T-helper 2 cell (primary cell): ENCODE measurements around the gene MYRIP.

Experiments used
- DNase-seq, 5 experiments: peaks; one replicate each; pipeline versions ENCODE4 v3.0.0 to v3.0.0-alpha.2; 2012 to 2022

The MYRIP gene

DNA sequence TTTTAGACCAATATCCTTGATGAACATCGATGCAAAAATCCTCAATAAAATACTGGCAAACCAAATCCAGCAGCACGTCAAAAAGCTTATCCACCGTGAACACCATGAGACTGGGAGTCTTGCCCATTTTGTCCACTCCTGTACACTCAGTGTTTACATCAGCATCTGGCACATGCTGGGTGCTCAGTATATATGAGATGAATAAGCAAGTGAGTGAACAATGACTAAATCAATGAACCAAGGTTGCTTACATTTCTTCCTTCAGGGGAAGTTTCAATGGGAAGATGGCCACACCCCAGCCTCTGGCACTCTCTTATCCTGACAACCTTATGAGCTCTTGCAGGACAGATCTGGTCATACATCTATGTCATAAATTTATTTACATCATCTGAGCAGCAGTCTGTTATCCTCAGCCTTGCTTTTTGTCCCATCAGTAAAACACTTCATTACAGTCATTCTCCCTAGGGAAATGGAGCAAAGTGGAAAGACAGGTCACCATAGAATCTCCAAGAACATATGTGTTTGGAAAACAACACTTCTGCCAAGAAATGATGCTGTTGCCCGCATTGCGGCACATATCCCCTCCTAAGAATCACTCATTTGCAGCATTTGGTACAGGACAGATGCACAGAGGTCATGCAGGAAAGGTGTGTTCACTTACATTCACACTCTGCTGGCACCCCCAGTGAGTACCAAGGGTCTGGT is 328.3 kb downstream of the MYRIP start:
- DNase-seq: no peak

DNA sequence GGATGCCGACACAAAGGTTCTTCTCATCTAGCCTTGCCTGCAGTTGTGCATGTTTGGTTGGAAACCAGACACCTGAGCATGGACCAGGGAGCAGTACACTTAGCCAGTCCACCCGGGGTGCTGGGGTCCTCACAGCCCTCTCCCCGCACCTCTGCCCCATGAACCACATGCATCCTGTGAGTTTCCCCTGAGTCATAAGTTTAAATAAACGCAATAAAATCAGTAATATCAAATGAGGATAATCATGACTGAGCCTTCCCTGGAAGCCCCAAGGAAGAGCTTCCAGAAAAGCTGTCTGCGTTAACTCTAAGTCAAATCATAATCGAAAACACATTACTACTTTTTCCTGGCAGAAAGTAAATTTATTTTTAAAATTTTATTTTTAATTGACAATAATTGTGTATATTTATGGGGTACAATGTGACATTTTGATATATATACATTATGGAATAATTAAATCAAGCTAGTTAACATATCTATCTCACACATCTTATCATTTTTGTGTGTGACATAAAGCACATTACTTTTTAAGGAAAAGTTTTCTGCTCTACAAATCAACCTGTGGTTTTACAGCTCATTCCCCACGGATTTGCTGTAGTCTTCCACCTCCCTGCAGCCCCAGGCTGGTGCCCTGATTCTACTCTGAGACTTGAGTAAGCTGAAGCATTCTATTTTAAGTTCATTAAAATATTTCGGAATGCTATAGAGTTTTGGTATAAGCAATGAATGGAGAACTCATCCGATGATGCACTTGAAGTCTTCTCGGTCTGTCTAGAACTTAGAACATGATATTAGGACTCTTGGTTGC is 334.1 kb downstream of the MYRIP start:
- DNase-seq: no peak

DNA sequence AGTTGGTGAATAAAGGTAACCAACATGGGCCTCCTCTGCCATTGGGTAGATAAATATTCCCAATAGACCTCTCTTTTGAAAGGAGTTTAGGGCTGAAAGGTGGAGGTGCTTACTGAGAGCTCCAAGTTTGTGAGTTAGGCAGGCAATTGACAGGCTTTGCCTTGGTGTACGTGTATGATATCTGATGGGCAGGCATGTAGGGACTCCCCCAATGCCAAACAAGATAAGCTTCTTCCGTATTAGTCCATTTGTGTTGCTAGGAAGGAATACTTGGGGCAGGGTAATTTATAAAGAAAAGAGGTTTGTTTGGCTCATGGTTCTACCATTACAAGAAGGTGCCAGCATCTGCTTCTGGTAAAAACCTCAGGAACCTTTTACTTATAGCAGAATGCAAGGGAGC is 339.4 kb downstream of the MYRIP start:
- DNase-seq: no peak

DNA sequence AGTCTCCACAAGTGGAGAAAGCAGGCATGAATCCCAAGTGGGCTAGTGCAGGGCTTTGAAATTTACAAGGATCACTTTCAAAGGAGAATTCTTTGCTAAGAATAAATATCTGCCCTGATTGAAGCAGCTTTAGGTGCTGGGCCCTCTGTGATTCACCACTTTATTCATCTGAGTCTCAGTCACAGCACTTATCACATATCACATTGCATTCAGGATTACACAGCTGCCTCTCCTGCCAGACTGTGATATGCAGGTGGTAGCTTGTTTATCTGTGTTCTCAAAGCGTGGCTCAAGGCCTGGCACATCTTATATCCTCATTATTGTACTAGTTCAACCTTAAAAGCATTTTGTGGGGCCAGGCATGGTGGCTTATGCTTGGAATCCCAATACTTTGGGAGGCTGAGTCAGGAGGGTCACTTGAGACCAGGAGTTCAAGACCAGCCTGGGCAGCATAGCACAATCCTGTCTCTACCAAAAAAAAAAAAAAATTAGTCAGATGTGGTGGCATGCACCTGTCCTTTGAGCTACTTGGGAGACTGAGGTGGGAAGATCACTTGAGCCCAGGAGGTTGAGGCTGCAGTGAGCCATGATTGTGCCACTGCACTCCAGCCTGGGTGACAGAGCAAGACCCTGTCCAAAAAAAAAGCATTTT is 343.2 kb downstream of the MYRIP start:
- DNase-seq: no peak

DNA sequence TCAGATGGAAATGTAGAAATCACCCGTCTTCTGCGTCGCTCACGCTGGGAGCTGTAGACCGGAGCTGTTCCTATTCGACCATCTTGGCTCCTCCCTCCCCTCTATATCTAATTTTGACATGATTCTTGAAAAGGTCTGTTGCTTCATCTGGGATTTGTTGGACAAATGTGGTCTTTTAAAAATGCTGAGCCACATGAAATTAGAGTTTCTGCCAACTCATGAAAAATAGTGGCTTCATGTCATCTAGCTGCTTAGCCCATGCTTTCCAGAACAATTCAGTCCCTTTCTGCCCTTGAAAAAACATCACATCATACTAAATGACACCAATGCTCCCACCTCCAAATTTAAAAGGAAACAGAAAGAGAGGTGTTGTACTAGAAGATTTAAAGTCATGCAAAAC is 351.5 kb downstream of the MYRIP start:
- DNase-seq: no peak

DNA sequence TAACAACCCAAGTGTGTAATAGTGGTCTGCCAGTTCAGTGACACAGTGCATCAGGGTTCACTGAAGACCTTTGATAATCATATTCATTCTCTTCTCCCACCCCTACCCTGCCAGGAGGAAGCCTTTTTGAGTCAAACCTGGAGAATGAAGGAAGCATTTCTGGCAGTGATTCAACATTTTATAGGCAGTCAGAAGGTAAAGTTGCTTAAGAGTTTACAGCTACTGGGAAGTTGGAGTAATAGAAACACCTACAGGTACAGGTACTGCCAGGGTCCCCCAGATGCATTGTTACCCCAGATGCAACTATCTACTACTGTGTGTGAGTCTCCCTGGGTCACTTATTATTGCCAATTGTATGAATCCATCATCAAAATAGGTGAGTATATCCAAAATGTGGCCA is 353.2 kb downstream of the MYRIP start:
- DNase-seq: no peak

DNA sequence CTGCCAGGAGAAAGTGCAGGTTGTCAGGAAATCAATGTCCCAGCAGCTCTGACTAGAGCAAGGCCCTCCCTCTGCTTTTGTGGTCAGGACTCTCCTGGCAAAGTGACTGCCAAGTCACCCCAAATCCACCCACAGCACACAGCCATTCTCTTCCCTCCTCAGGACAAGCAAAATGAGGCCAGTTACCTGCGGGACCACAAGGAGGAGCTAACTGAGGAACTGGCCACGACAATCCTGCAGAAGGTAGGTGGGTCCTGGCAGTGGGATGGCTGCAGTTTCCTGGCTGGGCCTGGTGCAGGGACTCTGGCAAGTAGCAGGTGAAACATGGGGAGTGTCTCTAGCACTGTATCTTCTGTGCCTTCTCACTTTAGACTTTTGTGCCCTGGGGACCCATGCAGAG is 357.6 kb downstream of the MYRIP start:
- DNase-seq: no peak

DNA sequence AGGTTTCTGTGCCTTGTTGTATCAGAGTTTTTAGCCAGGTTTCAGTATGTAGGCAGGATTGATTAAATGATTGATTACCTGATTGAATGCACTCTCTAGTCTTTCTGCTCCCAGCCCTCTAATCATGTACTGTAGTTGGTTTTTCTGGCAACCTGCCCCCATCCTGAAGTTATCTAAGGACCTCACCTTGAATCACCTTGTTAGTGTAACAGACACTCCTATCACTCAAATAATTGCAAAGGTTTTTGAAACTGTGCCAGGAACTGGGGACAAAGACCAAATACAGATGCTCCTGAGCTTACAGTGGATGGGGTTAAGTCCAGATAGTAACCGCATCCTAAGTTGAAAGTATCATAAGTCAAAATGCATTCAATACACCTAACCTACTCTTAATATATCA is 358.5 kb downstream of the MYRIP start:
- DNase-seq: no peak

DNA sequence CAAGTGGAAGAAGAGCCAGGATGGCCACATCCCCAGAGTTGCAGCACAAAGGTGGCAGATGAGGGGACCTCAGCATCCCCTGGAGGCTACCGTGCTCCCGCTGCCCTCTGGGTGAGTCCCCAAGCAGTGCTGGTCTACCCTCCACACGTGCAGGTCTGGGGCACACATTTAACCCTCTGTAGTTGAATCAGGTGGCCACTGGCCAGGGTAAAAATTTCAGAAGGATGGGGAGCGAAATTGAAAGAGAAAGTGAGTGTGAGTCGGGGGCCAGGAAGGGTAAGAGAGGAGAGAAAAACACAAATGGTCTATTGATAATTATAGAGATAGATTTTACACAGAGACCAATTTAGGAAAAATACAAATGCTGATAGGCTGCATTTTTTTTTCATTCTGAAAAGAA is 360.6 kb downstream of the MYRIP start:
- DNase-seq: no peak

DNA sequence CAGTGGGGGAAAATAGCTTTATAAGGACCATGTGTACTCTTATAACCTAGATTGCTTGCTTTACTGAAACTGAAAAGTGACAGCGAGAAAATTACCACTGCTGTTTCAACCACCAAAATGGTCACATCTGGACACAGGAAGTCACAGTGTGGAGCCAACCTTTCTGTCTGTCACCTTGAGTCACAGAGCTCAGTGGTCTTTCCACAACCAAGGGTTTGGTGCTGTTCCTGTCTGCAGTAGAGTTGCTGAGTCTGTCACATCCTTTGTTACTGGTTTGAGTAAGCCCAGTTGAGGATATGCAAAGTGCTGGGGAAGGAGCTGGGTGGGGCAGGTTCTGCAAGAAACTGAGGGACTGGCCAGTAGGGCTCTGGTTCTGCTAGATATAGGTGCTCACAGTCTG is 361.0 kb downstream of the MYRIP start:
- no peak for DNase-seq

DNA sequence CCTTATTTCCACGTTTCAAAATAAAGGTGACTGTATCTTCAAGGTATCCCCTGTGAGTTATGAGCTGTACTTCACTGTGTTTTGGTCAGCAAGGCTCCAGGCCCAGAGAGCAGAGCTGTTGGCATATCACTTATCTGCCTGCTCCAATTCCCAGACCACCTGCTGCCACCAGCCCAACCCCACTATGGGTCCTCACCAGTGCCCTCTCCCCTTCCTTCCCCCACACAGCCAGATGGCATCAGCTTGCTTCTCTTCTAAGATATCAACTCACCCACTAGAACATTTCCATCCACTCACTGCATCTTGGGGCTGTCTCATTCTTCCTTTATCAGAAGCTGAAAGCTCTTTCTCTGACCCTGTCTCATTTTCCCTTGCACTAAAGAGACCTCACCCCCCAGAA is 363.2 kb downstream of the MYRIP start:
- DNase-seq: no peak

DNA sequence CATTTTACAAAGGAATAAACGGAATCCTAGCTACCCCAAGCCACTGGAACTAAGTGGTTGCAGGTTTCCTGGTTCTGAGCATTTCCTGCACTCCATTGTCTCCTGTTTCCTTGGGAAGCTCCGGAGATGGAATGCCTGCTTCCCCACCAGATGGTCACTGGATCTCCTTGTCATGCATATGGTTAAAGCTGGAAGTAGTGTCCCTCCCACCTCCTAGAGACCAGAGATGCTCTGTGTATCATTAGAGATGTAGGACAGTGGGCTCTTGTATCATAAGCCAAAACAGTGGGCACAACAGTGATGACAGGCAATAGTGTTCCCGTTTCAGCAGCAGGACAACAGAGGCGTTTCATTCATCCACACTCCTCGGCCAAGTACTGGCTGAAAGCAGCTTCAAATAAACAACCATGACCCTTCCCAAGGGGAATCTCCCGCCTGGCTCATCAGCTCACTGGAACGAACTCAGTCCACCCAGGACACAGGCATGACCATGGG is 363.9 kb downstream of the MYRIP start:
- DNase-seq: no peak

DNA sequence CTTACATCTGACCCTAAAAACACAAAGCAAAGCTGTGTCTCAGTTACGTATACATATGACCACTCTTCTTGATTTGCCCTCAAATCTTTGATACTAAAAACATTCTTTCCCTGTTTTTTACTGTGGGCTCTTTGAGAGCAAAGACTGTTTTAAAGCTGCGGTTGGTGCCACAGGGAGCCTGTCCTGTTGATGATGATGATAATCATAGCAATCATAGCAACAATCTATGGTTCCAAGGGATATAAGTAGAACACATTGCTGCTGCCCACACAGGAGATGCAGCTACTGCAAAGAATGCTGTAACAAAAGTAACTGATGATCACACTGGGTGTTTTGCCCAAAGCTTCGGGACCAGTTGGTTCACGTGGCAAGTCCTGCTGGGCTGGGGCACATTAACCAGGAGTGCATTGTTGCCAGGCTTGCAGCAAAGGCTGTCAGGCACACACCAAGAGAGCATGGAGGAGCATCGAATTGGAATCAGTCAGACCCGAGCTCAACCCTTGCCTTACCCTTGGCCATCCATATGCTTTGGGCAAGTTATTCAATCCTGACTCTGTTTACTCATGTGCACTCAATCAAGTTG is 368.7 kb downstream of the MYRIP start:
- DNase-seq: no peak

DNA sequence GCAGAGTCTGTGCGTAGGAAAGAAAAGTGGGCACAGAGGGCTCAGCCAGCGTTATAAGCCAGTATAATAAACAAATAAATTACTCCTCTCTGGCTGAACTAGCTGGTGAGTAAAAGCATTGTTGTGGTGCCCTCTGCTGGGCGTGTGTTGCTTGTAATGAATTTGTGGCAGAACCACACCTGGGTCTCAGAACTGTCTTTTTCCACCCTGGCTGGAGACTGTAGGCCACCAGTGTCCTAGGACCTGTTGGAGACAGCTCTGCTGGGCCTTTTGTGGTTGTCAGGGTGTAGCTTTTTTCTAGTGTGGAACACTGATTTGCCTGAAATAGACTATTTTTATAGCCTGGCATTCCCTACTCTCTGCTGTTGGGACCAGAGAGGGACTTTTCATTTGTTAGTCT is 369.6 kb downstream of the MYRIP start:
- DNase-seq: peak in 3 of 5 experiments; percentile 18 to 39 (median 31)

DNA sequence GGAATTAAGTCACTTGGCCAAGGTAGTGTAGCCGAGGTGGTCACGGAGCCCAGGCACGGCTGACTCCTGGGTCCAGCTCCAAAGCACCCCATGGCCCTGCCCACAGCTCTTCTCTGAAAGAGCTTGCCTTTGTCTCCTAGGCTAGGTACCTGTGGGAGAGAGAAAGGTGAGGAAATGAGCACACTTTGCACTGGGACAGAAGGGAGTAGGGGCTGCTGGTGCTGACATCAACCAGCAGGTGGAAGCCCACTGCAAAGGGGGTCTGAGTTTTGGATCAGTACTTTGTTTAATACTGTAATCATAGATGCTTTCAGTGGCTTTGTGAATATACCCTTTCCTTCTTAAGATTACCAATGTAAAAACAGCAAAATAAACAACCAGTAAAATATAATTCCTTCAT is 371.8 kb downstream of the MYRIP start:
- DNase-seq: no peak

DNA sequence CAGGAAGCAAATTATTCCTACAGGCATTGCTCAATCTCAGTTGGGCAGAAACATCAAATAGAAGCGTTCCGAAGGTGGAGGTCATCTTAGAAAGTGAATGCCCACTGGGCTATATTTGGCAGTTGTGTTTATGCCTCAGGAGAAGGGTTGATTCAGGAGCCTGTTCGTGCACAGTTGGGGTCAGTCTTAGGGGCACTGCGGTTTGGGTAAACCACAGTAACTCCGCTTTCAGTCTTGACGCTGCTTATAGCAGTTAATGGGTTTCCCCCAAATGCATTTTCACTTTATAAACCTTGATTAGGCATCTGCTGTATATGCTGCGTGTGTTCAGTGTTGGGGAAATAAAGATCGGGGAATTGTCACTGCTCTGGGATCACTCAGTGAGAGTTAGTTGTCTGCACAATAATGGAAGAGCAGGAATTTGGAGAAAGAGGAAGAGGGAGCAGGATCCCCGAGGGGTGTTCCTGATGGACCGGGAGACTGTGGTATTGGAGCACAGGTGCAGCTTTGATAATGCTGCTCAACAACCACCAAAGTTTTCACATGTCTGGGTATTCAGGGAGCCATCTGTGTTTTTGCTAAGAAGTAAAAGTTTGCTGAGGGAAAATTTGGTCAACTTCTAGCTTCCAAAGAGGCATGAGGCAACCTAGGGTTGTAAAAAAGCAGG is 375.8 kb downstream of the MYRIP start:
- no peak for DNase-seq

DNA sequence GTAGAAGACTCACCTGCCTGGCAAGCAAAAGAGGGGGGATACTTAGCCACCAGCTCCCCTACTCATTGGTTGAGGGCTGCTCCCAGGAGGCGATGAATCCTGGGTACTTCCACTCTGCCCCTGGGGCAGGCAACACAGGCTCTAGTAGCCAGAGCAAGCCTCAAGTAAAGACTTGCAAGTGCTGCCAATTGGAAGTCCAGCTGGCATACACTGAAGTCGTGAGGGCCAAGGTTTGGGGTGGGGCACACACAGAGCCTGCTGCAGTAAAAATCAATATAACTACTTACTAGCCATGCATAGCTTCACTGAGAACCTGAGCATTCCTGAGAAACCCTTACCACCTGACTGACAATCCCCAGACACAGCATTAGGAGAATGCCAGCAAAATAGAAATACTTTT is 377.1 kb downstream of the MYRIP start:
- no peak for DNase-seq

DNA sequence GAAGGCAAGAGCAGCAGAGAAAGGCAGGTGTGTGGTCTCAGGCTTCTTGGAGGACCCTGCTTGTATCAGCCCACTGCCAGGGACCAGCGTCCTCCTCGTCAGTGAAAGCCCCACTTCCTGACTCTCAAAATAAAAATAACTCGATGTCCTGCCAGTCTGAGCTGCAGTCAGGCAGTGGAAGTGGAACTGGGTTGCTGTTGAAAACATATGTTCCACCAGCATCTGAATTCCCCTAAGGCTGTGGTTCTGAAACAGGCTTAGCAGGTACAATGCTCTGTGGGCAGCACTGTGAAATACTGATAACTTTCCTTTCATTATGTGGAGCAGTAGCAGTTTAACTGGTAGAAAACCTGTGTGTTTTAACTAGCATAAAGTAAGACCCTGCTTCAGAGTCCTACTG is 378.5 kb downstream of the MYRIP start:
- DNase-seq: no peak

DNA sequence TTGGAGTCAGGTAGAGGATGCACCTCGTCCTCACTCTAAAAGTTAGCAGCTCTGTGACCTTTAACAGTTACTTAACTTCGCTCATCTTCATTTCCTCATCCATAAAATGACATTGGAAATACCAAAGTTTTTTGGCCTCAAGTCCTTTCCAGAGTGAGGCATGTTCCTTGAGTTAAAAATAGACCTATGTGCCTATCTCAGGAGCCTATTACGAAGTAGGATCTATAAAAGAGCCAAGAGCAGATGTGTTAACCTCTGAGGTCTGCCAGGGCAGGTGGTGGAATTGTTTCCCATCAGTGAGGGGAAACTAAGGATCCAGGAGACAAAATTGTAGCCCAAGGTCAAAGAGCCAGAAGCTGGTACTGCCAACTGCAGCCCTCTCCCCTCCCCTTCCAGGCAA is 379.7 kb downstream of the MYRIP start:
- no peak for DNase-seq

DNA sequence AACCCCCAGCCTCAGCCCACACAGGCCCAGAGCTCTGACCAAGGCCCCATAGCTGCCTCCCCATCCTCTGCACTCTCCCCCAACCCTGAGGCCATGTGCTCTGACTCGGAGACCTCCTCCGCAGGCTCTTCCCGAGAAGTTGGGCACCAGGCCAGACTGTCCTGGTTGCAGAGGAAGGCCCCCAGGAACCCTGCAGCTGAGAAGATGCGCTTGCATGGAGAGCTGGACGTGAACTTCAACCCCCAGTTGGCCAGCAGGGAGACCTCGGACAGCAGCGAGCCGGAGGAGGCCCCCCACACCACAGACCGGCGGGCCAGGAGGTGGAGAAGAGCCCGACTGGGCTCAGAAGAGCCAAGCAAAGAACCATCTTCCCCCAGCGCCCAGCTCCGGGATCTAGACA is 380.6 kb downstream of the MYRIP start:
- no peak for DNase-seq

DNA sequence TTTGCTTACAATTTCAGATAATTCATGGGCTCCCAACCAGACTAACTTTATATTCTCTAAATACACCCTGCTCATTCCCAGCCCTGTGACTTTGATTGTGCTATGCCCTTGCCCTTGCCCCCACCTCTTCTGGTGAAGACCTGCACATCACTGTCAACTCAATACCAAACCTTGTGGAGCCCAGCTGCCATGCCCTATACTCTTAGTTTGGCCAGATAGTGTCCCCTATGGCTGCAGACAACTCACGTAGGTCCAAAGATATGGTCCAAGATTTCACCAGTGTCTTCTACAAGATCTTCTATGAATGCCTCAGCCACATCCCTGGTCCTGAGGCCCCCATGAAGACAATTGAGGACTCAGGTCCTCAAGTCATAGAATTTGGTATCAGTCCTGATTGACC is 381.8 kb downstream of the MYRIP start:
- no peak for DNase-seq

DNA sequence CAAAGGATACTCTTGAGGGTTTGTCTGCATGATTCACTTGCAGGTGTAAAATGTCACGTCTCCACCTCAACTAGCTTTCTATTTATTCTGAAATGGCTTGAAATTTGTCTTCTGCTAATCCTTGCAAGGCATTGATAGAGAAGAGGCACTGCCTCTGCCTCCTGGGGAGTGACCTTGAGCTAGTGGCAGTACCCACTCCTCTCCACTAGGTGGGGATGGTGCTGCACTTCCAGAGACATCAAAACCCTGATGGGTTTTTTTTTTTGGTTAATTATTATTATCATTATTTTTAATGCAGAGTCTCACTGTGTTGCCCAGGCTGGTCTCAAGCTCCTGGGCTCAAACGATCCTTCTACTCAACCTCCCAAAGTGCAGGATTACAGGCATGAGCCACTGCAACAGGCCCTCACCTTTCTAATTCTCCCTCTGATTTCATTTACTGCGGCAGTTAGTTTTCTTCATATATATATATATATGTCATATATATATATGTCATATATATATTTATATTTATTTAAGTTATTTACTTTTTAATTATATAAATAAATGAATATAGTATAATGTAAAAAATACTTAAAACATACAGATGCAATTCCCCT is 382.5 kb downstream of the MYRIP start:
- peak in 4 of 5 experiments; percentile 15 to 49 (median 34) for DNase-seq
